GM12801 (cell line): ENCODE measurements around the gene TMEM39B.

Source experiments
- TF ChIP-seq, protein P1 (sequence below): IDR thresholded peaks from one replicate; pipeline ENCODE4 v1.5.1; 2011; ENCODE audit warnings: control low read depth; ENCODE audit not compliant: insufficient read length; ENCODE audit errors: extremely low read depth

TMEM39B gene

GRCh38 chr1:32138965-32139364, 66.2 kb downstream of the TMEM39B start:
- TF ChIP-seq, protein P1, sequence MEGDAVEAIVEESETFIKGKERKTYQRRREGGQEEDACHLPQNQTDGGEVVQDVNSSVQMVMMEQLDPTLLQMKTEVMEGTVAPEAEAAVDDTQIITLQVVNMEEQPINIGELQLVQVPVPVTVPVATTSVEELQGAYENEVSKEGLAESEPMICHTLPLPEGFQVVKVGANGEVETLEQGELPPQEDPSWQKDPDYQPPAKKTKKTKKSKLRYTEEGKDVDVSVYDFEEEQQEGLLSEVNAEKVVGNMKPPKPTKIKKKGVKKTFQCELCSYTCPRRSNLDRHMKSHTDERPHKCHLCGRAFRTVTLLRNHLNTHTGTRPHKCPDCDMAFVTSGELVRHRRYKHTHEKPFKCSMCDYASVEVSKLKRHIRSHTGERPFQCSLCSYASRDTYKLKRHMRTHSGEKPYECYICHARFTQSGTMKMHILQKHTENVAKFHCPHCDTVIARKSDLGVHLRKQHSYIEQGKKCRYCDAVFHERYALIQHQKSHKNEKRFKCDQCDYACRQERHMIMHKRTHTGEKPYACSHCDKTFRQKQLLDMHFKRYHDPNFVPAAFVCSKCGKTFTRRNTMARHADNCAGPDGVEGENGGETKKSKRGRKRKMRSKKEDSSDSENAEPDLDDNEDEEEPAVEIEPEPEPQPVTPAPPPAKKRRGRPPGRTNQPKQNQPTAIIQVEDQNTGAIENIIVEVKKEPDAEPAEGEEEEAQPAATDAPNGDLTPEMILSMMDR = no peak

DNA sequence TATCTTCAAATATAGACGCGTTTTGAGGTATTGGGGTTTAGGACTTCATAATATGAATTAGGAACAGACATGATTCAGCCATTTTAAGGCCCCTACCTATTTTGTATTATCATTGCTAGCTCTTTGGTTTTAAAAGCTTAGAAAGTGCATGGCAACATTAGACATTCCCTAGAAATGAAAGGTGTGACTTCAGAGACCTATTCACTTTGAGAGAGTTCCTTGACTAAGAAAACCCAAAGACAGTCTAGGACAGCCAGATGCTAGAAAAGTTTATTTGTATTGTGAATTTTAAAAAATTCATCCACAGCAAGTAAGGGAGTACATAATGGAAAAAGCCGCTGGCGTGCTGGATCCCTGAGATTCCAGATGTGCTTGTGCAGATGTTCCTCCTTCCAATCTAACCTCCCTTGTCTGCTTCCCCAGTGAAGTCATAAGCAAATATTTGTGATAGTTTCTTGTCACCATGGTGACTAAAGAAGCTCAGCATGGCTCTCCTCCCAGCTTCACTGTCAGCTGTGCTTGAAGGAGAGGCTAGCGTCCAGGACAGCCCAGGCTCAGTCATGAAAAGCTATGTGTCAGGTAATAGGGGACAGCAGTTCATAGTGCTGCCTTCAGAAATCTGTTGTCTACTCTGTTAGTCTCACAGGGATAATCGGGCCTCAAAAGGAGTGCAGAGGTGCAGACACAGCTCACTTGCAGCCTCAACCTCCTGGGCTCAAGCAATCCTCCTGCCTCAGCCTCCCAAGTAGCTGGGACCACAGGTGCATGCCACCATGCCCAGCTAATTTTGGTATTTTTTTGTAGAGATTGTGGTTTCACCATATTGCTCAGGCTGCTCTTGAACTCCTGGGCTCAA, 69.9 kb downstream of the TMEM39B start:
- TF ChIP-seq, protein P1 = no peak

DNA sequence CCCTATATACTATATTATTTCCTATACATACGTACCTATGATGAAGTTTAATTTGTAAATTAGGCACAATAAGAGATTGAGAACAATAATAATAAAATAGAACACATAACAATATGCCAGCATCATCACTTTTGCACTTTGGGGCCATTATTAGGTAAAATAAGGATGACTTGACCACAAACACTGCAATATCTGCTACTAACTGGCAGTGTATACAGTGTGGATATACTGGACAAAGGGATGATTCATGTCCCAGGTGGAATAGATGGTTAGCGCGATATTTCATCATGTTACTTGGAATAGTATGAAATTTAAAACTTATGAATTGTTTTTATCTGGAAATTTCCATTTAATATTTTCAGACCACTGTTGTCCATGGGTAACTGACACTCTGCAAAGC, 71.3 kb downstream of the TMEM39B start:
- TF ChIP-seq, protein P1 = no peak

DNA sequence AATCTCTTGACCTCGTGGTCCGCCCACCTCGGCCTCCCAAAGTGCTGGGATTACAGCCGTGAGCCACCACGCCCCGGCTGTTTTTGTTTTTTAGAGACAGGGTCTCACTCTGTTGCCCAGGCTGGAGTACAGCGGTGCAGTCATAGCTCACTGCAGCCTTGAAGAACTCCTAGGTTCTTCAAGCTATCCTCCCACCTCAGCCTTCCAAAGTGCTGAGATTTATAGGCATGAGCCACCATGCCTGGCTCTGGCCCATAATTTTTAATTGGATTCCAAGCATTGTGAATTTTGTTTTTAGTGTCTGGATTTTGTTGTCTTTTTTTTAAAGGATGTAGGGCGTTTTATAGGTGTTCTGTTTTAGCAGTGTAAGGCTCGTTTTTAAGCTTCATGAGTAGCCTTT, 78.1 kb downstream of the TMEM39B start:
- TF ChIP-seq, protein P1 = no peak

DNA sequence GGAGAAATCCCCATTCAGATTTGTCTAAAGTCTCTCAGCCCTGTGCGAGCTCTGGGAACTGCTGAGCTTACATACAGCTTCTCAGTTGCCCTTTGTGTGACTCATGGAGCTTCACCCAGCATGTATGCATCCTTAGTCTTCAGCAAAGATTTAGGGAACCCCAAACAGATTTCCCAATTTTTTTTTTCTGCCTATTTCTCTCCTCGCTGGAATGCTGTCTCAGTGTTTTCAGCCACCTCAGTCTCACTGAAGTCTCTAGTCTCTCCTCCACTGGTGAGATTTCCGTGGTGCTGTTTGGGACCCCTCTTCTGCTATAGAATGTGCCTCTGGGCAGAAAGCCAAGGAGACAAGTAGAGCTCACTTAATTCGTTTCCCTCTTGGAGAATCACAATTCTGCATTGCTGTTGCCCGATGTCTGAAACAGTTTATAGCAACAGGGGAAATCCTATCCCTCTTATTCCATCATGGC, 78.6 kb downstream of the TMEM39B start:
- TF ChIP-seq, protein P1 = no peak
